ENCODE results near the gene CD6.

- TF ChIP-seq CTCF (IDR thresholded peaks at IDR 0.05; ENCODE audit: insufficient read depth, low read length) (no peak), POLR2AphosphoS5 (IDR thresholded peaks at IDR 0.05; ENCODE audit: low read depth) (no peak)
Observed at GRCh38 chr11:60959431-60959830, 12.0 kb upstream of the CD6 start.

All from HL-60 (cell line).